Stimulated activated CD8-positive, alpha-beta memory T cell treated with anti-CD3 and anti-CD28 coated beads, Interleukin-4, amount 100 ng/mL, for 4 hours (primary cell): Measurements from ENCODE around the gene EFCC1.

Experiments used
- DNase-seq, 2 donors: peaks; one replicate each; pipeline ENCODE4 v3.0.0-alpha.2; 2020; ENCODE audit warnings: low read depth in 2 of 2, low spot score in 1 of 2

EFCC1 gene

DNA sequence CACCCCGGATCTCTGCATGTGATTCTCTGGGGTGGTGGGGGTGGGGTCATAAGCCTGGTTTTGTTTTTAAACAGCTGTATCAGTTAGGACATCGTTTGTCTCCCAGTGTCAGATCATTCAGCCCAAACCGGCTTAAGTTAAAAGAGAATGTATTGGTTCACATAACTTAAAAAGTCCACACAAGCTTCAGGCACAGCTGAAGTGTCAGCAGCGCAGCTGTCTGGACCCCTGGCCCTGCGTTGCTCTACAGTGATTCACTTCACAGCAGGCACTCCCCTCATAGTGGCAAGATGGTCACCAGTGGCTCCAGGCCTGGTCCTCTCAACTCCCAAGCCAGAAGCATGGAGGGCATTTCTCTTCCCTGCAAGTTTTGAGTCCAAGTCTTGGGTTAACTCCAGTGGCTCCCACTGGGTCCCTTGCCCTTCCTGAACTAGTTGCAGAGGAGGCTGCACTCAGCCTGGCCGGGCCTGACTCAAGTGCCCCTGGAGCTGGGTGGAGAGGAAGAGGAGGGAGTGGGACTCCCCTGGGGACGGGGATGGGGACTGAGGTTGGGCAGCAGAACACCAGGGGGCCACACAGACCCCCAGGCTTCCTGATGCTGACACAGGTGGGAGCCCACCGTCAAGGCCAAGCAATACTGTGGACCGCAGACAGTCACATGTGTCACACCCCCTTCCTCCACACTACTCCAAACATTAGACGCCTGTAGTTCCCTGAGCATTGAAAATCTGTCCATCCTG lies 30.5 kb downstream of the EFCC1 start:
- no peak for DNase-seq

DNA sequence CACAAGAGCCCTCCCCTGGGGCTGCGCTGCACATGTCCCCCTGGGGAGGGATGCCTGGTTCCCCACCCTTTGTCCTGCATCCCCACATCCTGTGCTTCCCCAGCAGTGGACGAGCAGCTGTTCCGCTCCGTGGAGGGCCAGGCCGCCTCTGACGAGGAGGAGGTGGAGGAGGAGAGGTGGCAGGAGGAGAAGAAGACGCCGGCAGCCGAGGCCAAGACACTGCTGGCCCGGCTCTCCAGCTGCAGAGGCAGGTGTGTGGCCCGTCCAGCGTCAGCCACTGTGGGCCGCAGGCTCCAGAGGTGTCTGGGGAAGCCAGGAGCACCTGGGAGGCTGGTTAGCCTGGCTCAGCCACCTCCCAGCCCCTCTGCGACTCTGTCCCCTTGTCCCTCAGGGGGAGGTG lies 31.6 kb downstream of the EFCC1 start:
- no peak for DNase-seq

DNA sequence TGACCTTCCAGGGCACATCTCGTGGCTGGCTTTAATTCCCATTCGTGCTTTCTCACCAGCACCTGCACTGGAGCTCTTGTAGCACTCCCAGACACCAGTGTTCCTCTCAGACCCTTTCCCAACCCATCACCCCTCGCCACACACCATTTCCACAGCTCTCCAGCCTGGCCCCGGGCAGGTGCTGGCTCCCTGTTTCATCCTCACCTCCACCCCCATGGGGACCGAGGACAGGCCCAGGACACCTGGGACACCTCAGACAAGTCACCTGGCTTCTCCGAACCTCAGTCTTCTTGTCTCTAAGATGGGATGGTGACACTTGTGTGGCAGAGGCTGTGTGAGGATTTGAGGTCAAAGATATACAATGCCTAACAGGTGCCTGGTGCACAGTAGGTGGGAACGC lies 32.0 kb downstream of the EFCC1 start:
- no peak for DNase-seq

DNA sequence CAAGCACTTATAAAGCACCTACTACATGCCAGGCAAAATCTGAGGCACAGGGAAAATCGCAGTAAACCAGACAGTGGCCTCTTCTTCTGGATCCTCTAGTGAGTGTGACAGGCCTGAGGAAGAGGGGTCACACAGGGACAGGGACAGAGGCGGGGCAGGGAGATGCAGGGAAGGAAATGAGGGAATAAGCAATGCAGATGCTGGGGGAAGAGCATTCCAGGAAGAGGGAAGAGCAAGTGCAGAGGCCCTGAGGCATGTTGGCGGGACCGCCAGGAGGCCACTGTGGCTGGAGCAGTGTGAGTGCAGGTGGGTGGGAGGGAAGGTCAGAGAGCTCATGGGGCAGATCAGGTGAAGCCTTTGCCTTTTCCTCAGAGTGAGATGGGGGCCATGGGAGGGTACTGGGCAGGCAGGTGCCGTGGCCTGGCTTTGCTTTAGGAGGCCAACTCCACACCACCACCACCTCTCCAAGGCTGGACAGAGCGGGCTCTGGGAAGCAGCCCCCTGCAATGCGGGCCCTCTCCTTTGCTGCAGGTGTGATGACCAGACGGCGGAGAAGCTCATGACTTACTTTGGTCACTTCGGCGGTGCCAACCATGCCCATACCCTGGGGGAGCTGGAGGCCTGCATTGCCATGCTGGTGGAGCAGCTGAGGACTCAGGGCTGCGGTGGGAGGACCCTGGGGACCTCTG lies 32.7 kb downstream of the EFCC1 start:
- DNase-seq: no peak

DNA sequence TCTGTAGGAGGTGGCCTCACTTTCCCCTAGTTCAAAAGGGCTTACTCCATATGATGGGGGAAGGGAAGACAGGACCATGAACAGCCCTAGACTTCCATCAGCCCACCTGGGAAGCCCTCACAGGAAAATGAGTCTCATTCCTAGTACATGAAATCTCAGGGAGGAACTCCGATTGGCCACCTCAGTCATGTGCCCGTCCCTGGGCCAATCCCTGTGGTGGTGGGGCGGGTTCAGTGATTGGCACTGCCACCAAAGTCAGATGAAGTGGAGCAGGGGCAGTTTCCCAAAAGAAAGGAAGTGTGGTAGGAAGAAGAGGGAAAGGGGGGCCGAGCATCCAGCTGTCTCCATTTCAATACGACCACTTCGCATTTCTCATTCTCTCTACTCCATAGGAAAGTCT lies 33.5 kb downstream of the EFCC1 start:
- no peak for DNase-seq

DNA sequence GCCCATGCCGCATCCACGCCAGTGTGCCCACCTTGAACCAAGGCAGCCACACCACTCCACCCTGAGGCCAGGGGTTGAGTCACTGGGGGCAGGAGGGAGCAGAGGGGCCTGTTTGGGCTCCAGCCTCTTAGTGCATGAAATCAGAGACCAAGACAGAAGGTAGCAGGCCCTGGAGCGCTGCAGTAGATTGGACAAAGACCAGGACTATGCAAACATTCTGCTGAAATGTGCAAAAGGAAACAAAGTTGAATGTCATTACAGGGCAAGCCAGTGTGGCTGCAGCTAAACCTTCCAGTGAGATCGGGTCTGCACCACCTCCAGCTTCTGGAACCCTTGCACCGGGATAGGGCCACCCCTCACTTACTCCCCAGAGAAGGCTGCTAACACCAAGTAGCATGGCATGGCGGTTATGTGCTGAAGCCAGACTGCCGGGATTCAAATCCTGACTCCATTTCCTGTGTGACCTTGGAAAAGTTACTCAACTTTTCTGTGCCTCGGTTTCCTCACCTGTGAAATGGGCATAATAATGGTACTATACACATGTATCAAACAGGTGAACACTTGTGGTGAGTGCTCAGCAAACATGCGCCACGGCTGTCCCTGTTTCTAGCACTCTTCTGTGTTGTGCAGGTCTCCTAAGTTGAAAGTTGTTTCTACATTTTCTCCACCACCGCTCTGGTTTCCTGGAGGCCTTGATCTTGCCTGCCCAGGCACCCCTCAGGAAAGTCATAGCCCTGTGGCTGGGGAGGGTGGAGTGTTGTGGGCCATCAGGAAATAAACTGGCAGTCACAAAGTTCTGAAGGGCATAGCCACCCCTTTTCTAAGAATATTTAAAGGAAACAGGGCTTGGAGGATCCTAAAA lies 34.5 kb downstream of the EFCC1 start:
- no peak for DNase-seq

DNA sequence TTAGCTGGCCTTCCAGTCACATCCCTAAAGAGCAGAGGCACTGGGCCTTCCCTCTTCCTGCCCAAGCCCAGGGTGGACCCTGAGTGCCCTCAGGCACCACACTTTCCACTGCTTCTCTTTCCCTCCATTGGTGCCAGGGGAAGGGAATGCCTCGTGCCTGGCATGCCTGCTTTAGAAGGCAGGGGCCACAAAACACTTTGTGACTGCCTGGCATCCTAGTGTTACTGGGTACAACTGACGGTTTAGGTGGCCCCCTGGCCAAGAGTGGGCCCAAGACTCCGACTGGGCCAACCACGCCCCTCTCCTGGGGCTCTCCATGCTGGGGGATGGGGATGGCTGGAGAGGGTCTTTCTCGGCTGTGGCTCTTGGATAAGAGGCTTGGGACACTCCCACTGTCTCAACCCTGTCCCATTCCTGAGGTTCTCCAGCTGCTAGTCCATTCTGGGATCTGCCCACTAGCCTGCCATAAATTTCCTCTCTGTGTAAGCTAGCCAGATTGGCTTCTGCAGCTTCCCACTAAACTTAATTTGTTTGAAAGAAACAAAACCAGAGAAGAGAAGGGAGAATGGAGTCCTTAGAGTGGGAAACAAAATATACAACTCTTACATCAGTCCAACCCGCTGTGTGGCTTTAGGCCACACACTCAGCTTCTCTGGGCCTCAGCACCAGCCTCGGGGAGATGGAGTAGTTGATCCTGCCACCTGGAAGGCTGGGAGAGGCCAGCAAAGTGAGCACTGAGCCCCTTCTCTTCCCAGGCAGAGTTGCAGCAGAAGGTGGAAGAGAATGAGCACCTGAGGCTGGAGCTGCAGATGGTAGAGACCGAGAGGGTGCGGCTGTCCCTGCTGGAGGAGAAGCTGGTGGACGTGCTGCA lies 35.4 kb downstream of the EFCC1 start:
- DNase-seq: no peak

DNA sequence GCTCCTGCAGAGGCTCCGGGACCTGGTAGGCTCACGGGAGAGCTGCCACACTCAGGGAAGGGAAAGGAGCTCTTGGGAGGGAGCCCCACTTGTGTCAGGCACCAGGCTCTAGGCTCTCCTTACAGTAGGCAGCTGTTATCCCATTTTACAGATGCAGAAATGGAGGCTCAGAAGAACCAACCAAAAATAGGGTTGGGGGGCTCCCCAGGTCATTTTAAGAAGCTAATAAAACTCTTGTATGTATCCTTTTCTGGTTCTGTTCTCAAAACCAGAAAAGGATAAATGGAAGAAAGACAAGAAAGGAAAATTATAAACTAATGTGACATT lies 36.0 kb downstream of the EFCC1 start:
- DNase-seq: no peak

DNA sequence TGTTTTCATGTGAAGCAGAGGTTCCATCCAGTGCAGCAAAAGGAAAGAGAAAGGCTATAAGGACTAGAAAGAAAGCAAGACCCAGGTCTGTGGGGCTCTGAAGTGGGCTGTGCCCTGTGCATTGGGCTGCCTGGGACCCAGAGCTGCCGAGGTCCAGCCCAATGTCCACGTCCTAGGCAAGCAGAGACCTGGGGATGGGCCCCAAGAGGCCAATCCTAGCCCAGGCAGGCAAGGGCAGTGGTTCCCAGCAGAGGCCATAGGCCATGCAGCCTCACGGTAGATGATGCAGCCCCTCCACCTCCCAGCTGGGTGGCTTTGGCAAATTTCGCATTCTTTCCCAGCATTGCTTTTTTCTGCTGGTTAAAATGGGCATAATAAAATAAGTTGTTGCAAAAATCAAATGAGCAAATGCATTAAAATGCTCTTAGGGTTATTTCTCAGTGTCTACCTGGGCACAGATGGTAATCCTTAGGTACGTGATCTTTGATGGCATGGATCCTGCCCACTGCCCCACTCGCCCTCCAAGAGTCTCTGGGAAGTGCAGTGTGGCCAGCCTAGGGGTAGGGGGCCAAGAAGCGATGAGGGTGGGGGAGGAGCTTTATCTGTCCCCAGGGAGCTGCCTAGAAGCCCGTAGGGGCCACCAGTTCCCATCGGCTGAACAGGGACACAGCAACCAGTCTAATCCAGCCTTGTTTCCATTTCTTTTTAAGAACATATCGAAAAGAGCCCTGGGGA lies 37.2 kb downstream of the EFCC1 start:
- DNase-seq: no peak

DNA sequence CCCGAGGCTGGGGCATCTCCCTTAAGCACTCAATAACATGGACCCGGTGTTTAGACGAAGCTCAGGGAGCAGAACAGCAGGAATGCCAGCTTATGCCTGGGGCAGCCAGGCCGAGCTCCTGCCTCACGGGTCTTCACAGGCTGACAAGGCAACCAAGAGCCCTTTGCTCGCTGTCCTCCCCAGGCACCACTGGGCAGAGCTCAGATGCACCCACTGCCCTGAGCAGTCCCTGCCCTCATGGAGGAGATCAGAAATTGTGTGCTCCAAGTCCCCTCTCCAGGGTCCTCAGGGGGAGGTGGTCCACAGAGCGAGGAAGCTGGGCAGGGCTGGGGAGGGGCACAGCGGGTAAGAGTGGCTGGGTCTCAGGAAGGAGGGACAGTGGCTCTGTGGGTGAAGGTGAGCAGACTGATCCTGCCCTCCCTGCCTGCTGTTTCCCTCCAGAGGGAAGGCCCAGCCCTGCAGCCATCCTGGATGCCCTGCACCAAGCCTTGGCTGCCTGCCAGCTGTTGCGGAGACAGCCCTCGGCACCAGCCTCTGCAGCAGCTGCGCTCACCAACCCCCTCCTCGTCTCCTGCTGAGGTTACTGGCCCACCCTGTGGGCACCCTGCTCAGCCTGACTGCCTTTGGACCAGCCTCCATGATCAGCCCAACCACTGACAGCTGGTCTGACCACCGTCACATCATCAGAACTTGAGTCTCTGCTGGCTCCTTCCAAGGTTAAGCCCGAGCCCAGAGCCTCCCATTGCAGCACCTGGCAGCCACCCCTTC lies 38.4 kb downstream of the EFCC1 start:
- no peak for DNase-seq

DNA sequence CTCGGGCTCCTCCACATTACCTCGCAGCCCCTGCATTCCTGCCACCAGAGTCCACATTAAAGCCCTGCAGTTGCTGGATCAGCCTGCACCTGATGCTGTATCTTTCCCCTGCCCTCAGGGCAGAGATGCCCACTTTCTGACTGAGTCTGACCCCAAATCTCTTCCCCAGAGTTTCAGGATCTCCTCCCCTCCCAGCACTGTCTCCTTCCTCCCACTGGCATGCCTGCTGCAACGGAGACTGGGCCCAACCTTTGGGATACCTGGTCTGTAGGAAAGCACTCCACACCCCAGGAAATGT lies 38.9 kb downstream of the EFCC1 start:
- DNase-seq: no peak

DNA sequence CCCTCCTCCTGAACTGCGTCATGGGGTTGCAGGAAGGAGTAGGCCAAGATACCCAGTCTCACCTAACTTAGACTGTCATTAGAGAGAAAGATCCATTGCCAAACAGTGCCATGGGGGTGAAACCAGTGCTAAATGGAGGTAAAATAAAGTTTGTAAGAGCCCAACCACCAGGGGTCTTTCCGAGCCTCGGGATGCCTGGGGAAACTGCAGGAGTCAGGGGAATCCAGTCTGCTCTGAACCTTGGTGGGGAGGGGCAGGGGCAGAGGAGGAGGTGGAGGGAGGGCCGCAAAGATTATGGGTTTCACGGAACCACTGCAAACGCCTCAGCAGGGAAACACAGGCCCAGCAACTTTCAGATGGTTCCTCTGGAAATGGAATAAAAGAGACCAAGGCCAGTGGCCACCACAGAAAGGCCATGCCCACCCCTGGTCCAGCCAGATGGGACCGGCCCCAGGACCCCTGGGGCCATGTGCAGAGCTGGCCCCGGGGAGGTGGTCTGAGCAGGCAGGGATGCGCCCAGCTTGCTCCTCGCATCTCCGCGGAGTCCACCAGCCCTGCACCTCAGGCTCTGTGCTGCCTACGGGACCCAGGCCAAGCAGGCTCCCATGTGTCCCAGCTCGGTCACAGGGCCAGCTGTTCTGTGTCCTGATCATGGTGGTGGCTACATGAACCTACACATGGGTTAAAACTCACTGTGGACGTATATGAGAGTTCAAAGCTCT lies 39.6 kb downstream of the EFCC1 start:
- DNase-seq: no peak

DNA sequence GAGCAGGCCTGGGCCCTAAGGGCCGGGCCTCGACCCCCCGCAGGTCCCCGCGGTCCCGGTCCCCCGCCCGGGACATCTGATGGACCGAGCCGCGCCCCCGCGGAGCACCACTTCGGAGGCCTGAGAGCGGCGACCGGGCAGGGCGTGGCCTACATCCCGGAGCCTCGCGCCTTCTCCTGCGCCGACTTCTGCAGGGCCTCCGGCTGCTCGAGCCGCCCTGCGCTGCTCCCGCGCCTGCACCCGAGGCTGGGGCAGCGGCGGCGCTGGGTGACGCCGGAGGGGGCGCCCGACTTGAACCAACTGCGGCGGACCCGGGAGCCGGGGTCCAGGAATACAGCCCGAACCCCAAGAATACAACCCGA lies 44.6 kb downstream of the EFCC1 start:
- no peak for DNase-seq

DNA sequence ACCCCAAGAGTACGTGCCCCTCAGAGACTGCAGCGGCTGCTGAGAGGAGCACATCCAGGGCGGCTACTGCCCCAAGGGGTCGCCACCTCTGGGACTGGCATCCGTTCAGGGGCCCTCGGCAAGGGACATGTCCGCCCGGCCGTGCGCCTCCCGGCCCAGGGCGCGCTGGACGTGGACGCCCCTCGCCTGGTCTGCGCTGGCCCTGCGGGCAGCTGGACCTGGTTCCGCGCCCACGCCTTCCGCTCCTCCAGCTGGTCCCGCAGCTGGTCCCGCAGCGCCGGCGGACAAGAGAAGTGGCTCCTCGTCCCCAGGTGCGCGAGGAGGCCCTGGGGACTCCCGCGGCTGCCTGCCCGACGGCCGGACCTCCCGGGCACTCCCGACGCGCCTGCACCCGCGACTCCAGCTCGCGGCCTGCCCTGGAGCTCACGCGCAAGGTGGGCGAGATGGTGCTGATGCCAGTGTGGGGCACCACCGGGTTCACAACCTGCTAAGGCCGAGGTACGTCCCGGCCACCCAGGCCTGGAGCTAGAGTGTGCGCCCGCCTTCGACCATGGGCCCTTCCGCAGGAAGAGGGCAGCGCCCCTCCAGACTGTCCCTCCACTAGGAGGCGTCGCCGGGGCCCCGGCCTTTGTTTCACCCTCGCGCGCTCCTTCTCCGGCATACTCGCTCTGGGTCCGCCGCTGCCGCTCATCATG lies 45.1 kb downstream of the EFCC1 start:
- DNase-seq: no peak

DNA sequence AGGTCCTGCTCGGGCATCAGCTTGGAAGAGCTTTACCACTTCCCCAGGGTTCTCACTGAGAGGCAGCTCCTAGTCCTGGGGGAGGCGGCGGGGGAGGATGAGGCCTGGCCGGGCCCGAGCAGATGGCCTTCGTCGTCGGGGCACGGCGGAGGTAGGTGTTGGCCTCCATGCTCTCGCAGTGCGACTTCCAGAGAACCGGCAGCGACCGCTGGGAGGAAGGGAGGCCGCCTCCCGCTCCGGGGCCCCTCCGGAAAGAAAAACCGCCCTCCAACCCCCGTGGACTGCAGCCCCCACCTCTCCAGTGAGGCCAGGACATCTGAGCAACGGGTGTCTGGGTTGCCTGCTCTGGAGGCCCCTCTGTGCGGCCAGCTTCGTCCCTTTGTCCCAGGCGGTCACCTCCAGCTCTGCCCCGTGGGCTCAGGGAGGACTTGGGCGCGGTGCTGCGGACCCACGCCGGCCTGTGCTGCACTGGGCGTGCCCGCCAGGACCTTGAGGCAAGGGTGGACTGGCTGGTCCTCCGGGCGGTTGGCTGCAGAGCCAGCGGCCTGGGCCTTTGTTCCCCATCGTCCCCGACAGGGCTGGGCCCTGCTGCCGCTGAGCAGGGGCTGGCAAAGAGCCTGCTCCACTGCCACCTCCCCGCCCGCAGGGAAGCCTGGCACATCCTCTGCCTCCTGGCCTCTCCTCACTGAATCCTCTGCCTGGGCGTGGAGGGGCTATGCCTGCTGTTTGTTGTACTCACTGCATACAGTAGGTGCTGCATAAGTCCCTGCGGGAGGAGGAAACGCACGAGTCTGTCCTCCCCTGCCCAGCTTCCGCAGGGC lies 45.8 kb downstream of the EFCC1 start:
- DNase-seq: no peak

DNA sequence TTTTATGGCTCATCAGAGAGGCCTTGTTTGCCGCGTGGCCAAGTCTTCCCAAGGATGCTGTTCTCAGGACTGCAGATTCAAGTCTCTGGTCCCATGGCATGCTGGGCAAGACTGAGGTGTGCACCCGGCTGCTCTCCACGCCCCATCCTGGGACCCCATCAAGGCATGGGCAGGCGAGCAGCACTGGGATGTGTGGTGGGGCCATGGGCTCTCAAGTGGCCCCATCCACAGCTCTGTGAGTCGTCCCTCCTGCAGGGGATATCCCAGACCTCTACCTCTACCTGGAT lies 46.4 kb downstream of the EFCC1 start:
- no peak for DNase-seq

DNA sequence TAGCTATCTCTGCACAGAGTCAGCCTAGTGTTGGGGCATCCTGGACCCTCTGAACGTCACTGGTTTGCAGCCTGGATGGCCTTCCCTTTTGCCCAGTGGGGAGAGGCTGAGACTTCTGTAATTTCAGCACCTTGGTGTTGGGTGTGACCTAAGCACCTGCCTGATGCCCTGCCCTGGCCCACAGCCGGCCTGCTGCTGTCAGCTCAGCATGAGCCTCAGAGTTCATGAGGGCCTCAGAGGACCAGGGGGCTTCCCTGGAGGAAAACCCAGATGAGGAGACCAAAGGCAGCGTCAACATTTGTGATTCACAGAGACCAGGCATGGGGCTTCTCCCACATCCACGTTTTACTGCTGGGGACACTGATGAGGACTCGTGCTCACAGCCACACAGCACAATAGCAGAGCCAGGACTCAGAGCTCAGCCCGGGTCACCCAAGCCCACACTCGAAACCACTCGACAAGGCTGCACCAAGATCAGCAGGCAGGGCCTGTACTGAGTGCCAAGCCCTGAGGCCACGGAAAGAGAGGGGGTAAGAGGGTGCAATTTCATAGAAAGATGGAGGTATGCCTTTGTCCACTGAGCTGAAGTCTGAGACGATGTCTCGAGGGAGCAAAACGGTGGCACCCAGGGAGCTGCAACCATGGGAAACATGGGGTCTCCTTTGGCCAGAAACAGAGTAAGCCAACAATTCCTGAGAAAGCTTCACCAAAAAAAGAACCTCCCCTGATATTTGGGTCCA lies 49.6 kb downstream of the EFCC1 start:
- DNase-seq: no peak
